PFSK-1 (cell line): Measurements from ENCODE around the gene SGPL1.

Experiments
- FOXP2 ChIP-seq: optimal IDR thresholded peaks from 2 replicates; pipeline ENCODE3; 2011; ENCODE audit warnings: borderline replicate concordance, control low read depth, inconsistent platforms; ENCODE audit not compliant: insufficient read depth; ENCODE audit errors: extremely low read length, extremely low read depth
- POLR2AphosphoS5 ChIP-seq: IDR thresholded peaks from 2 replicates; pipeline ENCODE4 v1.6.1; 2012; ENCODE audit warnings: low read depth, mild to moderate bottlenecking, control low read depth, low read length, moderate library complexity
- SIN3A ChIP-seq: IDR thresholded peaks from 2 replicates; pipeline ENCODE4 v1.6.1; 2012; ENCODE audit warnings: mild to moderate bottlenecking, low read length, moderate library complexity, borderline replicate concordance; ENCODE audit not compliant: insufficient read depth
- TAF1 ChIP-seq: IDR thresholded peaks from 2 replicates; pipeline ENCODE4 v1.6.1; 2012; ENCODE audit warnings: low read length, control low read depth, borderline replicate concordance; ENCODE audit not compliant: insufficient read depth
- TF ChIP-seq, protein P1 (sequence below), 2 experiments: IDR thresholded peaks; 2 replicates each; pipeline versions ENCODE4 v1.6.1 to v1.8.0; 2011 to 2012; ENCODE audit warnings: low read depth in 2 of 2, low read length in 2 of 2, control low read depth in 1 of 2, inconsistent platforms in 1 of 2, mild to moderate bottlenecking in 1 of 2, moderate library complexity in 1 of 2; ENCODE audit not compliant: insufficient read depth in 1 of 2

Gene SGPL1

DNA sequence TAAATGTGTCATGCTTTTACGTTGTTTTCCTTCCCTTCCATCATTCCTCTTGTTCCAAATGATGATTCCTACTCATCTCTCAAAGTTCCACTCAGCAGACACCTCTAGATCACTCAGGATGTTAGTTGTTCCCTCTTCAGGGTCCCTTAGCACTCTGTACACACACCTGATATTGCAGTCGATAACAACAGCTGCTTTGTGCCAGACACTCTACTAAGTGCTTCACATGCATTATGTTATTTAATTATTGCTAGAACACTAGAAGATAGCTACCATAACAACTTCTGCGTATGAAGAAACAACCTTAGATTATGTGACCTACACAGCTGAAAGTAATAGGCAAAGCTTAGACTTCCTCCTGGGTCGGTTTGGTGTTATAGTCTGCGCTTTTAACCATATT, 43.0 kb downstream of the SGPL1 start:
- TF ChIP-seq, protein P1, sequence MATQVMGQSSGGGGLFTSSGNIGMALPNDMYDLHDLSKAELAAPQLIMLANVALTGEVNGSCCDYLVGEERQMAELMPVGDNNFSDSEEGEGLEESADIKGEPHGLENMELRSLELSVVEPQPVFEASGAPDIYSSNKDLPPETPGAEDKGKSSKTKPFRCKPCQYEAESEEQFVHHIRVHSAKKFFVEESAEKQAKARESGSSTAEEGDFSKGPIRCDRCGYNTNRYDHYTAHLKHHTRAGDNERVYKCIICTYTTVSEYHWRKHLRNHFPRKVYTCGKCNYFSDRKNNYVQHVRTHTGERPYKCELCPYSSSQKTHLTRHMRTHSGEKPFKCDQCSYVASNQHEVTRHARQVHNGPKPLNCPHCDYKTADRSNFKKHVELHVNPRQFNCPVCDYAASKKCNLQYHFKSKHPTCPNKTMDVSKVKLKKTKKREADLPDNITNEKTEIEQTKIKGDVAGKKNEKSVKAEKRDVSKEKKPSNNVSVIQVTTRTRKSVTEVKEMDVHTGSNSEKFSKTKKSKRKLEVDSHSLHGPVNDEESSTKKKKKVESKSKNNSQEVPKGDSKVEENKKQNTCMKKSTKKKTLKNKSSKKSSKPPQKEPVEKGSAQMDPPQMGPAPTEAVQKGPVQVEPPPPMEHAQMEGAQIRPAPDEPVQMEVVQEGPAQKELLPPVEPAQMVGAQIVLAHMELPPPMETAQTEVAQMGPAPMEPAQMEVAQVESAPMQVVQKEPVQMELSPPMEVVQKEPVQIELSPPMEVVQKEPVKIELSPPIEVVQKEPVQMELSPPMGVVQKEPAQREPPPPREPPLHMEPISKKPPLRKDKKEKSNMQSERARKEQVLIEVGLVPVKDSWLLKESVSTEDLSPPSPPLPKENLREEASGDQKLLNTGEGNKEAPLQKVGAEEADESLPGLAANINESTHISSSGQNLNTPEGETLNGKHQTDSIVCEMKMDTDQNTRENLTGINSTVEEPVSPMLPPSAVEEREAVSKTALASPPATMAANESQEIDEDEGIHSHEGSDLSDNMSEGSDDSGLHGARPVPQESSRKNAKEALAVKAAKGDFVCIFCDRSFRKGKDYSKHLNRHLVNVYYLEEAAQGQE (IDR thresholded peaks at IDR 0.05; ENCODE audit: insufficient read depth in 1 of 2, low read depth in 2 of 2, low read length in 2 of 2), result no peak
- no peak for TF ChIP-seq SIN3A
- TF ChIP-seq FOXP2, result no peak
- no peak for TF ChIP-seq TAF1
- no peak for TF ChIP-seq POLR2AphosphoS5

DNA sequence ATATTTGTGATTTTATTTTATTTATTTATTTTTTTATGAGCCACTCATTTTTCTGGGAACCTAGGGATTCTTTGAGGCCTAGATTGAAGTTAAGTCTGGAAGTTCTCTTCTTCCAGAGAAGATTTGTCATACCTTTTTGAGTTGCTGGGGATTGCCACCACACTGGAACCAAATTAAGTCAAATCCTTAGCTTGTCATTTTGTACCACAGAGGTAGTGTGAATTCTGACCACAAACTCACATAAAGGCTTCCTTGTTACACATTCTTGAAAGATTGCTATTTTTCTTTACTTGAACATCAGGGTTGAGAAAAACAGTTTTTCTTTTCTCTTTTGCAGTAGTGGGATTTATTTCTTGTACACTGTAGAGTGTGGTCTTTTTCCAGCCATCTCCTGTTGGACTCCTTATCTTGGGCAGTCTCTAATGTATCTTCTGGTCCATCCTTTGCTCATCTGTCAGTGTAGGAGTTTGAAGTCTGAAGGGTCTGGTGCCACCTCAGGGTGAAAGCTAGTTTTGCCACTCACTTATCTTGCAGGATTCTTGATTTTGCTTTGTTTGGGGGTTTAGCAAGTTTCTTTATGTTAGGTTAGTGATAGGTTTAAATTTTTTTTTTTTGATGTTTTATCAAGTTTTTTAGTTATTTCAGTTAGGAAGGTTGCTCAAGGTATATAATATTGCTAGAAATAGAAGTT, 47.9 kb downstream of the SGPL1 start:
- TF ChIP-seq TAF1 (no peak), FOXP2 (no peak), SIN3A (no peak), POLR2AphosphoS5 (no peak)
- TF ChIP-seq, protein P1 (IDR thresholded peaks at IDR 0.05; ENCODE audit: insufficient read depth in 1 of 2, low read depth in 2 of 2, low read length in 2 of 2), result no peak

DNA sequence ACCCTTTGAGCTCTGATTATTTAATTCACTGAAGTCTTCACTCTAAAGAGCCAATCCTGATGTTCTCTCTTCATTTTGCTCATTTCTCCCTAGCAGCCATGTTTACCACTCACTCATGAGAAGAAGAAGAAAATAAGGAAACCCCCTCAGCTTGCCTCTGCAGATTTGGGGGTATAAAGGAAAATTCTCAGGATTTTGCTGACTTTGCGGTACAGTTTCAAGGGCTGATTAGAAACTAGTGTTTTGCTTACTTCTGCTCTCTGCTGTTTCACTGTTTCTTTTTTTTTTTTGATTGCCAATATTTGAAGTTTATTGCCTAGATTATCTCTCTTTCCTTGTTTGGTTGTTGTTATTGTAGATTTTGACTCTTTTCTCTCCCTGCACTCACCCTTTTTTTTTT, 49.2 kb downstream of the SGPL1 start:
- no peak for TF ChIP-seq TAF1
- TF ChIP-seq POLR2AphosphoS5, result no peak
- no peak for TF ChIP-seq SIN3A
- TF ChIP-seq FOXP2, result no peak
- TF ChIP-seq, protein P1 (IDR thresholded peaks at IDR 0.05; ENCODE audit: insufficient read depth in 1 of 2, low read depth in 2 of 2, low read length in 2 of 2), result no peak

DNA sequence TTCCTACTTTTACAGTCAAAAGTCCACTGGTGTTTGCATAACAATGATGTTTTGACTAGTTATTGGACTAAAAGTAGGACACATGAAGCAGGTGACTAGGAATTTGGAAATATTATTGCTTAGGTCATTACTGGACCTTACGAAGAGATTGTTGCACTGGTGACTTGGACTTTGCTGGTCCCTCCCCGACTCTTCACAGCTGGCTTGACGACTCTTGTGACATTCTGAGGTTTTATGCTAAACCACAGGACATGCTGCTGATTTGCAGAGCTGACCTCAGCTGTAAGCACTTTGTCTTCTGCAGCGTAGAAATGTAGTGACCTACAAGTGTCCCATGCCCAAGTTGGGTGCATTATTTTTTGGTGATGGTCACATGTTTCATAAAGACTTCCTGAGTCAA, 50.7 kb downstream of the SGPL1 start:
- TF ChIP-seq POLR2AphosphoS5 (no peak), SIN3A (no peak), TAF1 (no peak), FOXP2 (no peak)
- TF ChIP-seq, protein P1 (IDR thresholded peaks at IDR 0.05; ENCODE audit: insufficient read depth in 1 of 2, low read depth in 2 of 2, low read length in 2 of 2), result no peak

DNA sequence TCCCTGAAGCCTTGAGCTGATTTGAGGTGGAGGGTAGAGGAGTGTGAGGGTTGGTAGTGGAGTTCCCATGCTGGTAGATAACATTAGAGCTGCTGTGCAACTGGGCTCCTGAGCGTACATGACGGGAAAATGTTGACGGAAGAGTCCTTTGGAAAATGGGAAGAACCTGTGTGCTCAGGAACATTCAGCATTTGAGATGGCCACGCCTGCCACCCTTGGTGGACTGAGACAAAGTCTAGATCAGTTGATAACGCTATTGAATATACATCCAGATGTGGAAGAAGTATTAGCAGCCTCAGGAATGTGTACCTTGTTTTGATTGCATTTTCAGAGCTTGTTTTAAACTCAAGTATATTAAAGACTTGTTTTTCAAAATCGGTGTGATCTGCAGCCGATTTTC, 56.5 kb downstream of the SGPL1 start:
- TF ChIP-seq FOXP2, result no peak
- TF ChIP-seq TAF1, result no peak
- TF ChIP-seq, protein P1 (IDR thresholded peaks at IDR 0.05; ENCODE audit: insufficient read depth in 1 of 2, low read depth in 2 of 2, low read length in 2 of 2), result no peak
- no peak for TF ChIP-seq SIN3A
- TF ChIP-seq POLR2AphosphoS5, result no peak
